Tibial nerve (tissue), 3 donors: Measurements from ENCODE around the gene GDF11.

Experiments
- POLR2A ChIP-seq, 2 donors: fragments of 450-650 bp; IDR thresholded peaks; one replicate each; pipeline ENCODE4 v1.6.1; 2017; ENCODE audit warnings: antibody characterized with exemption in 2 of 2, mild to moderate bottlenecking in 2 of 2, moderate library complexity in 2 of 2
- TF ChIP-seq, protein P1 (sequence below), 5 experiments: fragments of 200-600 bp in 3 of 5; fragments of 450-650 bp in 2 of 5; sonication (generic) in 3 of 5; IDR thresholded peaks; one replicate each; pipeline ENCODE4 v1.5.1; 2016 to 2019; ENCODE audit warnings: antibody characterized with exemption in 5 of 5, mild to moderate bottlenecking in 3 of 5, moderate library complexity in 2 of 5

DNA sequence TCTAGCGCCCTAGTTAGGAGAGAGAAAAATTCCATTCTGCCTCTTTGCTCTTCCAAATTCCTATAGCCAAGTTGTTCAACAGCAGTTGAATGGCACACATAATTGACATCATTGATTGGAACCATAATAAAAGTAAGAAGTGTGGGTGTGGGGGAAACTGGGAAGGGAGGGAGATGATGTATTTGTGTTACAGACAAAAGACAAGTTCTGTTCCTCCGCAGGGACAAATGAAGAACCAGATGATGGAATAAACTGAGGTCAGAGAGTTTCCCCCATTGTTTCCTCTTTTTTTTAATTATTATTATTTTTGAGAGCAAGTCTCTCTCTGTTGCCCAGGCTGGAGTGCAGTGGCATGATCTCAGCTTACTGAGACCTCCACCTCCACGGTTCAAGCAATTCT is 34.9 kb downstream of the GDF11 start:
- no peak for TF ChIP-seq POLR2A (IDR thresholded peaks at IDR 0.05)
- TF ChIP-seq, protein P1, sequence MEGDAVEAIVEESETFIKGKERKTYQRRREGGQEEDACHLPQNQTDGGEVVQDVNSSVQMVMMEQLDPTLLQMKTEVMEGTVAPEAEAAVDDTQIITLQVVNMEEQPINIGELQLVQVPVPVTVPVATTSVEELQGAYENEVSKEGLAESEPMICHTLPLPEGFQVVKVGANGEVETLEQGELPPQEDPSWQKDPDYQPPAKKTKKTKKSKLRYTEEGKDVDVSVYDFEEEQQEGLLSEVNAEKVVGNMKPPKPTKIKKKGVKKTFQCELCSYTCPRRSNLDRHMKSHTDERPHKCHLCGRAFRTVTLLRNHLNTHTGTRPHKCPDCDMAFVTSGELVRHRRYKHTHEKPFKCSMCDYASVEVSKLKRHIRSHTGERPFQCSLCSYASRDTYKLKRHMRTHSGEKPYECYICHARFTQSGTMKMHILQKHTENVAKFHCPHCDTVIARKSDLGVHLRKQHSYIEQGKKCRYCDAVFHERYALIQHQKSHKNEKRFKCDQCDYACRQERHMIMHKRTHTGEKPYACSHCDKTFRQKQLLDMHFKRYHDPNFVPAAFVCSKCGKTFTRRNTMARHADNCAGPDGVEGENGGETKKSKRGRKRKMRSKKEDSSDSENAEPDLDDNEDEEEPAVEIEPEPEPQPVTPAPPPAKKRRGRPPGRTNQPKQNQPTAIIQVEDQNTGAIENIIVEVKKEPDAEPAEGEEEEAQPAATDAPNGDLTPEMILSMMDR (IDR thresholded peaks at IDR 0.05): no peak
